Measurements from ENCODE around the gene SENP6.

The SENP6 gene

GRCh38 chr6:75751443-75751842 lies 149.8 kb downstream of the SENP6 start:
- no peak overlapping the region for H3K9ac ChIP-seq (ENCODE audit: low read depth, low read length, poor library complexity, severe bottlenecking)
- H3K36me3 ChIP-seq (ENCODE audit: insufficient read depth, low read length) = no peaks in the 10 kb centered on the region
- no peak overlapping the region for H2AFZ ChIP-seq (ENCODE audit: low read length)
- H3K4me1 ChIP-seq (ENCODE audit: insufficient read depth, low read length, poor library complexity, severe bottlenecking) = no peaks in the 10 kb centered on the region
- H3K9me3 ChIP-seq (ENCODE audit: insufficient read depth, low read depth, low read length) = no peaks in the 10 kb centered on the region
- no peaks in the 10 kb centered on the region for H3K9me2 ChIP-seq (replicated peaks; ENCODE audit: low read depth, low read length)
- no peaks in the 10 kb centered on the region for H3F3A ChIP-seq (ENCODE audit: low read depth)
- H3K4me3 ChIP-seq (ENCODE audit: low read length, poor library complexity, severe bottlenecking) = no peak overlapping the region
- no peak overlapping the region for H3K4me2 ChIP-seq (ENCODE audit: low read depth, low read length, poor library complexity, severe bottlenecking)
- no peak for TF ChIP-seq EZH2phosphoT487 (IDR thresholded peaks at IDR 0.05; ENCODE audit: borderline replicate concordance)
- TF ChIP-seq, protein P1, sequence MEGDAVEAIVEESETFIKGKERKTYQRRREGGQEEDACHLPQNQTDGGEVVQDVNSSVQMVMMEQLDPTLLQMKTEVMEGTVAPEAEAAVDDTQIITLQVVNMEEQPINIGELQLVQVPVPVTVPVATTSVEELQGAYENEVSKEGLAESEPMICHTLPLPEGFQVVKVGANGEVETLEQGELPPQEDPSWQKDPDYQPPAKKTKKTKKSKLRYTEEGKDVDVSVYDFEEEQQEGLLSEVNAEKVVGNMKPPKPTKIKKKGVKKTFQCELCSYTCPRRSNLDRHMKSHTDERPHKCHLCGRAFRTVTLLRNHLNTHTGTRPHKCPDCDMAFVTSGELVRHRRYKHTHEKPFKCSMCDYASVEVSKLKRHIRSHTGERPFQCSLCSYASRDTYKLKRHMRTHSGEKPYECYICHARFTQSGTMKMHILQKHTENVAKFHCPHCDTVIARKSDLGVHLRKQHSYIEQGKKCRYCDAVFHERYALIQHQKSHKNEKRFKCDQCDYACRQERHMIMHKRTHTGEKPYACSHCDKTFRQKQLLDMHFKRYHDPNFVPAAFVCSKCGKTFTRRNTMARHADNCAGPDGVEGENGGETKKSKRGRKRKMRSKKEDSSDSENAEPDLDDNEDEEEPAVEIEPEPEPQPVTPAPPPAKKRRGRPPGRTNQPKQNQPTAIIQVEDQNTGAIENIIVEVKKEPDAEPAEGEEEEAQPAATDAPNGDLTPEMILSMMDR (conservative IDR thresholded peaks at IDR 0.05; ENCODE audit: low read length) = no peak
- H3K79me2 ChIP-seq (ENCODE audit: insufficient read depth, low read length) = no peaks in the 10 kb centered on the region
- H4K20me1 ChIP-seq (ENCODE audit: insufficient read depth, low read length, poor library complexity, severe bottlenecking) = no peaks in the 10 kb centered on the region
- no peaks in the 10 kb centered on the region for H3K27me3 ChIP-seq (ENCODE audit: insufficient read depth, low read length, poor library complexity, severe bottlenecking)

DNA sequence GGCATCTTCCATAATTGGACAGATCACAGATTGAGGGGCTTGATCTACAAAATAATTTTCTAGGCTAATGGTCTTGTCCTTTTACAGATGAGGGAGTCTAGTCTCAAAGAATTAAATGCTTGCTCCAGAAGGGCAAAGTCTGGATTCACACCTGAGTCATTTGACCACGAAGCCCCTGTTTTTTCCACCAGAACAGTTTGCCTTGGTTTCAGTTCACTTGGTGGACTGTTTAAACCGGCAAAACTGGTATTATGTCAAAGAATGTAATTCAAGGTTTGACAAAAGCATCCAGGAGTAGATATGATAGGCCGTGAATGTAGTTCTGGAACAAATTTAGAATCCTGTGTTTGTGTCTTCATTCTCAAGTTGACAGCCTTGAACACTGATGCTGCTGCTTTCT lies 150.7 kb downstream of the SENP6 start:
- Histone ChIP-seq H3K4me3 (ENCODE audit: low read length, poor library complexity, severe bottlenecking) (no peak overlapping the region), H3K36me3 (ENCODE audit: insufficient read depth, low read length) (no peaks in the 10 kb centered on the region), H3K27me3 (ENCODE audit: insufficient read depth, low read length, poor library complexity, severe bottlenecking) (no peaks in the 10 kb centered on the region), H2AFZ (ENCODE audit: low read length) (no peak overlapping the region; the same call in 1 of the 2 replicates), H3K4me1 (ENCODE audit: insufficient read depth, low read length, poor library complexity, severe bottlenecking) (no peaks in the 10 kb centered on the region), H3K9ac (ENCODE audit: low read depth, low read length, poor library complexity, severe bottlenecking) (no peak overlapping the region), H3K9me2 (replicated peaks; ENCODE audit: low read depth, low read length) (no peaks in the 10 kb centered on the region), H3F3A (ENCODE audit: low read depth) (no peaks in the 10 kb centered on the region), H4K20me1 (ENCODE audit: insufficient read depth, low read length, poor library complexity, severe bottlenecking) (no peaks in the 10 kb centered on the region), H3K79me2 (ENCODE audit: insufficient read depth, low read length) (no peaks in the 10 kb centered on the region), H3K9me3 (ENCODE audit: insufficient read depth, low read depth, low read length) (no peaks in the 10 kb centered on the region), H3K4me2 (ENCODE audit: low read depth, low read length, poor library complexity, severe bottlenecking) (no peak overlapping the region)
- TF ChIP-seq EZH2phosphoT487 (IDR thresholded peaks at IDR 0.05; ENCODE audit: borderline replicate concordance) = no peak
- TF ChIP-seq, protein P1 (conservative IDR thresholded peaks at IDR 0.05; ENCODE audit: low read length) = no peak

- H3K4me3 ChIP-seq (ENCODE audit: low read length, poor library complexity, severe bottlenecking) = no peak overlapping the region
Observed at GRCh38 chr6:75755704-75756103, 154.0 kb downstream of the SENP6 start.

More at GRCh38 chr6:75755704-75756103, 154.0 kb downstream of the SENP6 start:
- no peaks in the 10 kb centered on the region for H3K4me1 ChIP-seq (ENCODE audit: insufficient read depth, low read length, poor library complexity, severe bottlenecking)
- H2AFZ ChIP-seq (ENCODE audit: low read length) = no peak overlapping the region
- H3K4me2 ChIP-seq (ENCODE audit: low read depth, low read length, poor library complexity, severe bottlenecking) = no peak overlapping the region
- TF ChIP-seq, protein P1 (conservative IDR thresholded peaks at IDR 0.05; ENCODE audit: low read length) = no peak
- no peak for TF ChIP-seq EZH2phosphoT487 (IDR thresholded peaks at IDR 0.05; ENCODE audit: borderline replicate concordance)
- H3K9me2 ChIP-seq (replicated peaks; ENCODE audit: low read depth, low read length) = no peaks in the 10 kb centered on the region
- H3K79me2 ChIP-seq (ENCODE audit: insufficient read depth, low read length) = no peaks in the 10 kb centered on the region
- H3K27me3 ChIP-seq (ENCODE audit: insufficient read depth, low read length, poor library complexity, severe bottlenecking) = no peaks in the 10 kb centered on the region
- H3F3A ChIP-seq (ENCODE audit: low read depth) = no peaks in the 10 kb centered on the region
- no peaks in the 10 kb centered on the region for H3K9me3 ChIP-seq (ENCODE audit: insufficient read depth, low read depth, low read length)
- H3K9ac ChIP-seq (ENCODE audit: low read depth, low read length, poor library complexity, severe bottlenecking) = no peak overlapping the region
- H4K20me1 ChIP-seq (ENCODE audit: insufficient read depth, low read length, poor library complexity, severe bottlenecking) = no peaks in the 10 kb centered on the region
- no peaks in the 10 kb centered on the region for H3K36me3 ChIP-seq (ENCODE audit: insufficient read depth, low read length)

Data from Loucy (cell line).